Gastrocnemius medialis (tissue), 4 donors: ENCODE data around the gene WFIKKN1.

ENCODE experiments used
- CTCF ChIP-seq, 5 experiments: fragments of 450-650 bp in 3 of 5; fragments of 200-600 bp in 2 of 5; sonication (generic) in 2 of 5; IDR thresholded peaks in 4 of 5; conservative IDR thresholded peaks in 1 of 5; 1 replicate in 4 of 5; 2 replicates in 1 of 5; pipeline ENCODE4 v1.5.1; 2016 to 2019; ENCODE audit warnings: antibody characterized with exemption in 5 of 5, mild to moderate bottlenecking in 3 of 5, moderate library complexity in 3 of 5
- POLR2A ChIP-seq, 2 donors: fragments of 450-650 bp; IDR thresholded peaks; one replicate each; pipeline ENCODE4 v1.6.1; 2017; ENCODE audit warnings: antibody characterized with exemption in 2 of 2, mild to moderate bottlenecking in 2 of 2, moderate library complexity in 2 of 2

GRCh38 chr16:632486-633335 is 1.9 kb downstream of the WFIKKN1 start:
- TF ChIP-seq CTCF (IDR thresholded peaks at IDR 0.05 in 4 of 5, conservative IDR thresholded peaks at IDR 0.05 in 1 of 5) (no peak), POLR2A (IDR thresholded peaks at IDR 0.05) (no peak)
